HG03159 (cell line): ENCODE data around the gene RPS25.
"Not testable (repeated sequence)": the region's sequence is repeated elsewhere in the genome, so short reads cannot be mapped to it uniquely, and the experiment has no call there.

Source experiments
- ATAC-seq: cut with Tn5 transposase; IDR thresholded peaks from one replicate; pipeline ENCODE4 v1.9.1; 2021; ENCODE audit warnings: mild to moderate bottlenecking, moderate library complexity; ENCODE audit not compliant: unreplicated experiment

Gene RPS25

DNA sequence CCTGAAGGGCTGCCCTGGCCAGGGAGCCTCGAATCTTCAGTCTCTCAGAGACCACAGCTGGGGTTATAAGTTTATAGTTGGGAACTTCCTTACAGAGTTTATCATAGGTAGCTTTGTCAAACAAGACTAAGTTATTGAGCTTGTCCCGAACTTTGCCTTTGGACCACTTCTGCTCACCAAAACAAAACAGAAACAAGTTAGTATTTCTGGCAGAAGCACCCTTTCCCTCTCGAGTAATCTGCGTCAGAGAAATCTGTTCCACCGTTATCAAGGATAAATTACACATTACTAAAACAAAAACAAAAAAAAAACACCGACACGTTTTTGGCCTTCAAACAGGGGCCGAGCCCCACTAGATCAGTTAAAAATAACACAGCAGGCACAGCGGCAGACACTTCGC, 766 bp downstream of the RPS25 start:
- not testable (repeated sequence) for ATAC-seq

DNA sequence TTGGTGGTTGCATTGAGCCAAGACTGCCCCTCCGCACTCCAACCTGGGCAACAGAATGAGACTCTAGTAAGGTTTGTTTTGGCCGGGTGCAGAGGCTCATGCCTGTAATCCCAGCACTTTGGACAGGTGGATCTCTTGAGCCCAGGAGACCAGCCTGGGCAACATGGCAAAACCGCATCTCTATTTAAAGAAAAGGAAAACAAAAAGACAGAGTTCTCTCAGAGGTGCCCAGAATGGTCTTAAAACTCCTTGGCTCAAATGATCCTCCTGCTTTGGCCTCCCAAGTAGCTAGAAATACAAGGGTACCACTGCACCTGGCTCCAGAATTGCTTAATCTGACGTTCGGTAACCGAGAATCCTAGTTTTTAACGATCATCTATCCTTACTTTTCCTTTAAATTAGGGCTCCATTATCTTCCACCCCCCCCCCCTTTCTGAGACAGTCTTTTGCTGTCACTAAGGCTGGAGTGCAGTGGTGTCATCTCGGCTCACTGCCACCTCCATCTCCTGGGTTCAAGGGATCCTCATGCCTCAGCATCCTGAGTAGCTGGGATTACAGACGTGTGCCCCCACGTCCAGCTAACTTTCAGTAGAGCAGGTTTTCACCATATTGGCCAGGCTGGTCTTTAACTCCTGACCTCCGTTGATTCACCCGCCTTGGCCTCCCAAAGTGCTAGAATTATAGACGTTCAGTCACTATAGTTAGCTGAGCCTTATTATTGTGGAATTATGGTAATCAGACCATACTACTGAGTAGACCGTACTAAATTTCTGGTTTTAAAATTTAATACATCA, 1.7 kb downstream of the RPS25 start:
- no peak for ATAC-seq

DNA sequence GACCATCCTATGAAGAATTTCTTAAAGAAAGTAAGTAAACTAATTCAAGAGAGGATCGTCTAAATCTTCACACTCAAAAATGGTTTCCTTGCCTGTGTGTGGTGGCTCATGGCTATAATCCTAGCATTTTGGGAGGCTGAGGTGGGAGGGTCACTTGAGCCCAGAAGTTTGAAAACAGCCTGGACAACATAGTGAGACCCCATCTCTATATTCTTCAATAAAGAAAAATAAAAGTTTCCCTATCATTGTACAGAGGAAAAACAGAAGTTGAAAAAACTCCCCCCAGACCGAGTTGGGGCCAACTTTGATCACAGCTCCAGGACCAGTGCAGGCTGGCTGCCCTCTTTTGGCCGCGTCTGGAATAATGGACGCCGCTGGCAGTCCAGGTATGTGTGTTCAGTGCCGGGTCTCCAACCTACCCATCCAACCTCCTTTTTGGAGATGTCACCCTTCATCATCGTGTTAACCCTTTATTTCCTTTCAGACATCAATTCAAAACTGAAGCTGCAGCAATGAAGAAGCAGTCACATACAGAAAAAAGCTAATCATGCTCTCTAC, 3.0 kb downstream of the RPS25 start:
- ATAC-seq = no peak

DNA sequence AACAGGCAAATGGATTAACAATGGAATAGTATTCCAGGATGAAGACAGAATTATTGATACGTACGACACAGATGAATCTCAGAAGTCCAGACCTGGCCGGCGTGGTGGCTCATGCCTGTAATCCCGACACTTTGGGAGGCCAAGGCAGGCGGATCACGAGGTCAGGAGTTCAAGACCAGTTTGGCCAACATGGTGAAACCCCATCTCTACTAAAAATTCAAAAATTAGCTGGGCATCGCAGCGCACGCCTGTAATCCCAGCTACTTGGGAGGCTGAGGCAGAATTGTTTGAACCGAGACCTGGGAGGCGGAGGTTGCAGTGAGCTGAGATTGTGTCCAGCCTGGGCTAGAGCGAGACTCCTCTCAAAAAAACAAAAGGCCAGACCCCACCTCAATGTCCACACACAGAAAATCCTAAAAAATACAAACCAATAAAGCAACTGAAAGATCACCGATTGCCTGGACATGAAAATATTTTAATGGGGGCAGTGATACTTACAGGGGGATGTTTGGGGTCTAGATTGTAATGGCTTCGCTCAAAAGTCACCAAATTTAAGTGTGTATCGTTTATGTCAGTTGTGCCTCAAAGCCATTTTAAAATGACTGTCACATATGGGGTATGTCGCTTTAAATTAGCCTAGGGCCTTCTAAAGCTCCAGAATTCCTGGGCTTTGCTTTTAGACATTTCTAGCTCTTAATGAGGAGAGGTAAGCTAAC, 3.8 kb downstream of the RPS25 start:
- ATAC-seq = no peak

DNA sequence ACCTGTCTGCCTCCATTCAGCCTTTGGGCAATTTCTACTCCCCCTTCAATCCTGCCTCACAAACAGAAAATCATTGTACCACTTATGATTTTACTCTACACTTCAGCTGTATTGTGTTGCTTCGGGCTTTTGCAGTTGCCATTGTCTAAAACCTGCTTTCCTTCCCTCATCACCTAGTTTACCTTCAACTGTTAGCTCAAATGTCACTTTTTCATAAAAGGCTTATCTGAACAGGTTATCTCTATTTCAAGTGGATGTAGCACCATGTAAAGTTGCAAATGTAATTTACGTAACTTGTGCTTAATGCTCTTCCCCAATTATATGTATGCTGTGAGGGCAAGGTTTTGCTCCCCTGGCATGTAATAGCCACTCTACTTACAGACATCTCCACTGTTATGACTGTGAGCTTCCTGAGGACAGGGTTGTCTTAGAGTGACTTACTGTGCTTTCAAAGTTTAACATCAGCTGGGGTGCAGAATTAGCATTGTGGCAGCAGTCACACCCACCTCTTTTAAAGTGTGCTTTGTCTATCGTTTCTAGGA, 5.4 kb downstream of the RPS25 start:
- no peak for ATAC-seq

DNA sequence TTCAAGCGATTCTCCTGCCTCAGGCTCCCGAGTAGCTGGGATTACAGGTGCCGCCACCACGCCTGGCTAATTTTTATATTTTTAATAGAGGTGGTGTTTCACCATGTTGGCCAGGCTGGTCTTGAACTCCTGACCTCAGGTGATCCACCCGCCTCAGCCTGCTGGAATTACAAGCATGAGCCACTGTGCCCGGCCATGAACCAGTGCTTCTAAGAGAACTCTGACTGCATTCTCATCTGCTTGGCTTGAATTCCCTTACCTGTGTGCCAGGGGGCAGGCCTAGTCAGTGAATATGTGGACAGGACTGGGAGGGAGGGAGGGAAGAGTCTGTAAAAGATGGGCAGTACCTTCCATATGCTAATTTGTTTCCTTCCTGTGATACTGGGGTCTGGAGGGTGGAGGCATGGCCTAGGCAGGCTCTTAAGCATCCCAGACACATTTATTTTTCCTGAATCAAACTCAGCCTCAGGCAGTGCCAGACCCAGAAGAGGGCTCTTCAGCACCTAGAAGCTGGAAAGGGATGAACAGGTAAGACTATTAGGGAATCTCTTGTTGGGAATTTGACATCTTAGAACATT, 6.6 kb downstream of the RPS25 start:
- ATAC-seq = no peak

DNA sequence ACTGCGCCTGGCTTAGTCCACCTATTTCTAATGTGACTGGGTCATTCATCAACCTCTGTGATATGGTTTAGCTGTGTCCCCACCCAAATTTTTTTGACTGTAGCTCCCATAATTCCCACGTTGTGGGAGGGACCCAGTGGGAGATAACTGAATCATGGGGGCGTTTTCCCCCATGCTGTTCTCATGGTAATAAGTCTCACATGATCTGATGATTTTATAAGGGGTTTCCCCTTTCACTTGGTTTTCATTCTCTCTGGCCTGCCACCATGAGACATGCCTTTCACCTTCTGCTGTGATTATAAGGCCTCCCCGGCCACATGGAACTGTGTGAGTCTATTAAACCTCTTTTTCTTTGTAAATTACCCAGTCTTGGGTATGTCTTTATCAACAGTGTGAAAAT, 11.5 kb downstream of the RPS25 start:
- ATAC-seq = no peak

DNA sequence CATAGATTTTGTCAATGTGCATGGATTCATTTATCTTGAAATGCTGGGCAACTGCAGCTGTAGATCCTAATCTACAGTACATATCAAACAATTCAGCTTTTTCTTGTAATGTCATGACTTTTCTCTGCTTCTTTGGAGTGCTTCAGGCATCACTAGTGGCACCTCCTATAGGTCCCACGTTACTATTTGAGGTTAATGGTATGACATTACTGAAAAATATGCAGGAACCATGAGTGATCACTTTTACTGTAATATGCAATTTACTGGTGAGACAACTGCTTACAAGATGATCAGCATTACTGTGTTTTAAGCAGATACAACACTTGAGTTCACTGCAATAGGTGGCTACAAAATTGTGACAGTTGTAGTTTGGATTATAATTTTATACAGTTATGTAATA, 17.2 kb downstream of the RPS25 start:
- no peak for ATAC-seq

DNA sequence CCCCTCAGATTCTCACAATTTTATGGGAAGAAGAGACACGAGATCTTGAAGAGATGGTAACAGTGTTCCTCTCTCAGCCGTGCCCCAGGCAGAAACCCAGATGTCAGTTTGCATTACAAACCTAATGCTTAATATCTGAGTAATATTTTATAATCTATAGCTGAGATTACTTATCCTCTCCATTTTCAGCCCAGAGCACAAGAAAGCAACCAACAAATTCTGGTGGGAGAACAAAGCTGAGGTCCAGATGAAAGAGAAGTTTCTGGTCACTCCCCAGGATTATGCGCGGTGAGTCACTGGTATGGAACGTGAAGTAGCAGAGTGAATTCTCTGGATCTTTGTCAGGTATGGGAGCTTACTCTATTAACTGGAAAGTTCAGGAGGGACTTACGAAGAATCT, 19.3 kb downstream of the RPS25 start:
- no peak for ATAC-seq

DNA sequence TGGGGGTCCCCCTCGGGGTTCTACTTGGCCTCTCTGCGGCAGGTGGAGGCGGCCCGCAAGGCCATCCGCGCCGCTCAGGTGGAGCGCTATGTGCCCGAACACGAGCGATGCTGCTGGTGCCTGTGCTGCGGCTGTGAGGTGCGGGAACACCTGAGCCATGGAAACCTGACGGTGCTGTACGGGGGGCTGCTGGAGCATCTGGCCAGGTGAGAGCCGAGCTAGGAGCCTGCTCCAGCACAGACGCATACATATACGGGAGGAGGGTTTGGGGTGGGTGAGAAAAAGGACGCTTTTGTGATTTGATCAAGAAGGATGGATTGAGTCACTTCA, 19.8 kb downstream of the RPS25 start:
- ATAC-seq = peak; percentile 29

DNA sequence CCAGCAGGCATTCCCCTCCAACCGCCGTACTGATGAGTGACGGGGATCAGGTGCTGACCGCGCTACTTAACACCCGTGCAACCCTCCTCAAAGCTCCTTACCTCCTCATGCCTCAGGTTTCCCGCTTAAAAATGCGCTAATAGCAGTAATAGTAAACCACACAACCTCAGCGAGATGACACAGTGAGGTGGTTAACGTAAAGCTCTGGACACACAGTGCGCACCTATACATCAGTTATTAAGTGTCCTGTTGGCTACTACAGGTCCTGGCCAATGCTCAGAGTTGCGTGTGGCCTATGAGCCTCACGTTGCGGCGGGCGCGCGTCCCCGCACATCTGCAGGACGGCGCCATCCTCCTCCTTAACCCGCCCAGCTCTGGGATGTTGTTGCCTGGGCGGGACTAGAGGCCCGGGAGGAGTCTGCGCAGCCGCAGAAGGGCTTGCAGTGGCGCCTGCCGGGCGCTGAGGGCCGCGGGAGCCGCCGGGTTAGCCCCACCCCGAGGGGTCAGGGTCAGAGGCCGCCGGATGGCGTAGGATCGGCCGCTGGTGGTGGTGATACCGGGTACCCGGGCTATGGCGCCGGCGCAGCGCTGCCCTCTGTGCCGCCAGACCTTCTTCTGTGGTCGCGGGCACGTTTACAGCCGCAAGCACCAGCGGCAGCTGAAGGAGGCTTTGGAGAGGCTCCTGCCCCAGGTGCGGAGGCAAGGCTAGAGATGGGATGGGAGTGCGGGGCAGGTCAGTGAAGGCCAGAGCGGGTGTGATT, 20.3 kb downstream of the RPS25 start, which contains the start of gene CENATAC:
Gene CENATAC (plus strand): TSS at position 512 of the 761 bp plus-strand sequence. CDS start 60 bp downstream, at position 572.
- ATAC-seq = peak; percentile 88

DNA sequence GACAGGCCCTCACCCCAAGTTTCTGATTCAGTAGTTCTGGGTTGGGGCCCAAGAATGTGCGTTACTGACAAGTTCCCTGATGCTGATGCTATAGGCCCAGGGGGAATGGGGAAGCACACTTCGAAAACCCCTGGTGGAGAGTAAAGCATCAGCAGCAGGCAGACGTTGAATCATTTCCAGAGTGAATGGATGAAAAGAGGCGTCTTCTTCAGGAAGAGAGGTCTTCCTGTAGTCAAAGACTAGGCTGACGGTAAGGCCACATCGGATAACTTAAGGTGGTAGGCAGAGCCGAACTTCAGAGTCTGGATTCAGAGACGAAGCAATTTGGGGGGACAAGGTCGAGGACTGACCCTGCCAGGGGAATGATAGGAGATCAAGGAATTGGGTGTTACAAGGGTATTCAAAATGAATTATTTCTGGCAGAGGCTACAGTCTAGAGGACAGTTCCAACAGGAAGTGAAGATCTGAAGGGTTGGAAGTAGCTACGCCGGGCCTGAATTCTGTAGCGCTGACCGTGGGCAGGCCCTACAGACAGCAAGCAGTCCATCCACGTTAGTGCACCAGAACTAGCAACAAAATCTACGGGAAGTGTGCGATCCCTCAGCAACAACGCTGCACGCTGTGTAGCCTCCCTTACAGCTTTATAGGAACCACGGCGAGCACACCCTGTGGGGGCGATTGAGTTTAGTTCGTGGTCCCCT, 21.1 kb downstream of the RPS25 start:
- no peak for ATAC-seq

DNA sequence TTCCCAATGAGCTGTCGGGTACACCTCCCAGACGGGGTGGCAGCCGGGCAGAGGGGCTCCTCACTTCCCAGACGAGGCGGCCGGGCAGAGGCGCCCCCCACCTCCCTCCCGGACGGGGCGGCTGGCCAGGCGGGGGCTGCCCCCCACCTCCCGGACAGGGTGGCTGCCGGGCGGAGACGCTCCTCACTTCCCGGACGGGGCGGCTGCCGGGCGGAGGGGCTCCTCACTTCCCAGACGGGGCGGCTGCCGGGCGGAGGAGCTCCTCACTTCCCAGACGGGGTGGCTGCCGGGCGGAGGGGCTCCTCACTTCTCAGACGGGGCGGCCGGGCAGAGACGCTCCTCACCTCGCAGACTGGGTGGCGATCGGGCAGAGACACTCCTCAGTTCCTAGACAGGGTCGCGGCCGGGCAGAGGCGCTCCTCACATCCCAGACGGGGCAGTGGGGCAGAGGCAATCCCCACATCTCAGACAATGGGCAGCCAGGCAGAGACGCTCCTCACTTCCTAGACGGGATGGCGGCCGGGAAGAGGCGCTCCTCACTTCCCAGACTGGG, 26.6 kb downstream of the RPS25 start:
- not testable (repeated sequence) for ATAC-seq

DNA sequence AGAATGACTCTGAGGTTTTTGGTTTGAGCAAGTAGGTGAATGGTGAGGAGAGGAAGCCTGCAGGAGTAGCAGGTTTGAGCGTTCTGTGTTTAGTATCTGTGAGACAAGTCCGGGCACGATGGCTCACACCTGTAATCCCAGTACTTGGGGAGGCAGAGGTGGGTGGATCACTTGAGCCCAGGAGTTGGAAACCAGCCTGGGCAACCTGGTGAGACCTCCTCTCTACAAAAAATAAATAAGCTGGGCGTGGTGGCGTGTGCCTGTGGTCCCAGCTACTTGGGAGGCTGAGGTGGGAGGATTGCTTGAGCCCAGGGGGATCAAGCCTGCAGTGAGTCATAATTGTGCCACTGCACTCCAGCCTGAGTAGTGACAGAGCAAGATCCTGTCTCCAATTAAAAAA, 29.9 kb downstream of the RPS25 start:
- ATAC-seq = no peak

DNA sequence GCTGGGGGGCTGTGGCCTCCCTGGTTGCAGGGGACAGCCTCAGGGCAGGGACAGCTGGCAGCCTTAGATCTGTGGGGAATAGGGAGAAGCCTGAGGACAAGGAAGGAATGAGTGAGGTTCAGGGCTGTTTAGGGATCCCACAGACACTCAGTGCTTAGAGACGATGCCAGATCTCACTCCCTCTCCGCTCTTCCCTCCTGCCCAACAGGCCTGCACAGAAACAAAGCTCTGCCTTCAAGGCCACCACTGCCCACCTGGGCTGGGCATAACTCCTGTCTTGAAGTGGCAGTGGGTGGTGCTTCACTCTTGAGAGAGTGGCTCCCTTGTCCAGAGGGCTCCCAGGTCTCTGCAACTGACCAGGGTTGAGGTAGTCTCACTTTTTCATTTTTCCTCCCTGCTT, 33.3 kb downstream of the RPS25 start:
- ATAC-seq = no peak

DNA sequence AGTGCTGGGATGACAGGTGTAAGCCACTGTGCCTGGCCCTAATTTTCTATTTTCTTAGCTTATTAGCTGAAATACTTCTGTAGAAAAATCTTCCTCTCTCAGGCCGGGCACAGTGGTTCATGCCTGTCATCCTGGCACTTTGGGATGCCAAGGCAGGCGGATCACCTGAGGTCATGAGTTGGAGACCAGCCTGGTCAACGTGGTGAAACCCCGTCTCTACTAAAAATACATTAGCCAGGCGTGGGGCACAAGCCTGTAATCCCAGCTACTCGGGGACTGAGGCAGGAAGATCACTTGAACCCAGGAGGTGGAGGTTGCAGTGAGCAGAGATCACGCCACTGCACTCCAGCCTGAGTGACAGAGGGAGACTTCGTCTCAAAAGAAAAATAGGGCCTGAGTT, 33.8 kb downstream of the RPS25 start:
- not testable (repeated sequence) for ATAC-seq

DNA sequence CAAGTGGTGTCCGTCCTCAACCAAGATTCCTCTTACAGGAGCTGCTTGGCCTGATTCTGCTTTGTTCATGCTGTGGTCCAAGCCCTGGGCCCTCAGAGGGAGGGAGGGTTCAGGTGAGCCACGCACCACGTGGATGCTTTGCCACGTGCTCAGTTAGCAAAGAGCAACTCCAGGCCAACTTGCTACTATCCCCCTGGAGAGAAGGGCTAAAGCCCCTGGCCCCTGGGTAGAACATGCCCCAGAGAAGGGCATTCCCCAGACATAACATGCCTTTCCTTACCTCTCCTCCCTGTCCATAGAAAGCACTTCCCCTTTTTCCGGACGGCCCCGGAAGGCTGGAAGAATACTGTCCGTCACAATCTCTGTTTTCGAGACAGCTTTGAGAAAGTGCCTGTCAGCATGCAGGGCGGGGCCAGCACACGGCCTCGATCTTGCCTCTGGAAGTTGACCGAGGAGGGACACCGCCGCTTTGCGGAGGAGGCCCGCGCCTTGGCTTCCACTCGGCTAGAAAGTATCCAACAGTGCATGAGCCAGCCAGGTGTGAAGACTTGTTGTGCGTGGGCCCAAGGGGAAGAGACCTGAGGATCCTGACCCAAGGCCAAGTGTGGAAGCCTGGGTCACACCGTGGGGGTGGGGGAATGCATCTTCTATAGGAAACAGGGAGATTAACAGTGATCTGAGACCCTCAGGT, 37.8 kb downstream of the RPS25 start:
- no peak for ATAC-seq

DNA sequence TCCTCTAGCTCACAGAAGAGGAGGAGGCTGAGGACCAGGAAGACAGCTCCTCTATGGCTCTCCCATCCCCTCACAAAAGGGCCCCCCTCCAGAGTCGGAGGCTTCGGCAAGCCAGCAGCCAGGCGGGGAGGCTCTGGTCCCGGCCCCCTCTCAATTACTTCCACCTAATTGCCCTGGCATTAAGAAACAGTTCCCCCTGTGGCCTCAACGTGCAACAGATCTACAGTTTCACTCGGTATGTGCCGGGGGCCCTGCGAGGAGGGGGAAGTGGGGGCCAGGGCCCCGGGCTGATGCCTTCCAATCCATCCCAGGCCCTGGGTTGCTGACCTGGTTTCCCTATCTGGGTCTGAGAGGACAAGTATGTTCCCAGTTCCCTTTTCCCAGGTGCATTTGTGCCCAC, 38.7 kb downstream of the RPS25 start:
- no peak for ATAC-seq
